BE2C (cell line): ENCODE data around the gene HNRNPC.

Source experiments
- DNase-seq: peaks from one replicate; pipeline ENCODE4 v3.0.0-alpha.2; 2020
- H3K27me3 ChIP-seq: fragments of 250-450 bp; sonication (Bioruptor Pico); 2 replicates; pipeline ENCODE4 v1.5.1; 2020; ENCODE audit warnings: mild to moderate bottlenecking
- H3K36me3 ChIP-seq: fragments of 250-450 bp; sonication (Bioruptor Pico); 2 replicates; pipeline ENCODE4 v1.5.1; 2020; ENCODE audit warnings: mild to moderate bottlenecking
- H3K4me1 ChIP-seq: fragments of 250-450 bp; sonication (Bioruptor Pico); 2 replicates; pipeline ENCODE4 v1.5.1; 2020
- H3K4me3 ChIP-seq: 2 replicates; pipeline ENCODE4 v1.5.1; 2011; ENCODE audit warnings: low read depth, low read length
- H3K9me3 ChIP-seq: fragments of 250-450 bp; sonication (Bioruptor Pico); 2 replicates; pipeline ENCODE4 v1.5.1; 2020
- CTCF ChIP-seq: IDR thresholded peaks from 2 replicates; pipeline ENCODE4 v1.5.1; 2012; ENCODE audit warnings: mild to moderate bottlenecking, low read depth, low read length

The HNRNPC gene

DNA sequence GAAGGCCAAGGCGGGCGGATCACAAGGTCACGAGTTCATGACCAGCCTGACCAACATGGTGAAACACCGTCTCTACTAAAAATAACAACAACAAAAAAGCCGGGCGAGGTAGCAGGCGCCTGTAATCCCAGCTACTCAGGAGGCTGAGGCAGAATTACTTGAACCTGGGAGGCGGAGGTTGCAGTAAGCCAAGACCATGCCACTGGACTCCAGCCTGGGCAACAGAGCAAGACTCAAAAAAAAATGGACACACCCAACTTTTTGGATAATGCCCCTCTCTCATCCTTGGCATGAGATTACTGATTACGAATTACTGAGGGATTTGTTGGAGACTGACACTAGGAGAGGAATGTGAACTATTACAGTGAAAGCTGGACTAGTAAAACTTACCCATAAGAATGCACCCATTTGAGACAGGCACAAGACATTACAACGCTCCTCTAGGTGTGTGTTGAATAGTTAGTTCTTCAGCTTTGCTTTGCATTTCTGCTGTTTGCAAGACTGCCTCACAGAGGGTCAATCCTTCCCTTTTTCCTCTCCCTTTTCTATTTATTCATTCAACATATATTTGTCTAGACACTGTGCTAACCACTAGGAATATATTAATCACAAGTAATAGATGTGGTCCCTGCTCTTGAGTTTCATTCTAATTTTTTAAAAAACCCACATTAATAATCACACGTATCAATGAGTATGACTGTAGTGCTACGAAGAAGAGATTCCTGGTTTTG, 67.3 kb downstream of the HNRNPC start:
- peaks cover 6% of the 10 kb centered on the region for H3K9me3 ChIP-seq
- no peaks in the 10 kb centered on the region; the same call in 1 of the 2 replicates for H3K27me3 ChIP-seq
- DNase-seq = no peak
- no peaks in the 10 kb centered on the region for H3K4me1 ChIP-seq
- no peak overlapping the region for H3K4me3 ChIP-seq
- TF ChIP-seq CTCF = no peak
- peaks cover 30% of the 10 kb centered on the region for H3K36me3 ChIP-seq

GRCh38 chr14:21200752-21201461, 68.3 kb downstream of the HNRNPC start:
- no peak for TF ChIP-seq CTCF
- Histone ChIP-seq H3K4me3 (no peak overlapping the region), H3K4me1 (no peaks in the 10 kb centered on the region), H3K36me3 (peaks cover 20% of the 10 kb centered on the region), H3K9me3 (peaks cover 6% of the 10 kb centered on the region), H3K27me3 (peaks cover 2% of the 10 kb centered on the region; the same call in 1 of the 2 replicates)
- DNase-seq = no peak

DNA sequence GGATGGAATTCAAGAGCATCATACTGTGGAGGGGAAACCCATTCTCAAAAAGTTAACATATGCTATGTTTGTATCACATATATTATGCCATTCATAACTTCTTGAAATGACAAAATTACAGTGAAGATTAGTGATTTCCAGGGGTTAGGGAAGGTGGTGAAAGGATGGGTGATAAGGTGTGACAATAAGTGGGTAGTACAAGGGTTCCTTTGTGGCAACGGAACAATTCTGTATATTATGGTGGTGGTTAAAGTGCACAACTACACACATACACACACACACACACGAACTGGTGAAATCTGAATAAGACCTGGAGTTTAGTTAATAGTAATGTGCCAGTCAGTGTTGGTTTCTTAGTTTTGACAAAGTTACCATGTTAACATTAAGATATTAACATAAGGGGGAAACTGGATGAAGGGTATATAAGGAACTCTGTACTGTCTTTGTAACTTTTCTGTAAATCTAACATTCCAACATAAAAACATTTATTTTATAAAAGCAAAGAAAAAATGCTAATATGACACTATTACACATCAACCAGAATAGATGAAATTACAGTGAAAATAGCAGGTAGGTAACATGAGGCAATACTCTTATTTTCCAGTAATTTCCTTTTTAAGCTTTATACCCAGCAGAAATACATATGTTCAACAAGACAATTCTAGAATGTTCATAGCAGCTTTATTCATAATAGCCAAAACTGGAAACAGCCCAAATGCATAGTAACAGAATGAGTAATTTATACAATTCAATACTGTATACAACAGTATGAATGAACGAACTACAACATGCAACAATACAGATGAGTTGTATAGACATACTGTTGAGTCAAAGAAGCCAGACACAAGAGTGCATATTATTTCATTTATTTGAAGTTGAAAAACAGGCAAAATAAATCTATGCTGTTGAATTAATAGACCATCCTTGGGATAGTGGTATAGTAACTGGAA, 69.4 kb downstream of the HNRNPC start:
- TF ChIP-seq CTCF = no peak
- Histone ChIP-seq H3K27me3 (0 out of 2 replicates have a peak, but pooled peaks cover 2% of the 10 kb centered on the region), H3K4me3 (no peak overlapping the region), H3K9me3 (peaks cover 6% of the 10 kb centered on the region), H3K4me1 (no peaks in the 10 kb centered on the region), H3K36me3 (peaks cover 10% of the 10 kb centered on the region)
- no peak for DNase-seq

GRCh38 chr14:21197418-21198205, 71.6 kb downstream of the HNRNPC start:
- DNase-seq = no peak
- Histone ChIP-seq H3K36me3 (no peaks in the 10 kb centered on the region; the same call in 1 of the 2 replicates), H3K4me3 (no peak overlapping the region), H3K27me3 (0 out of 2 replicates have a peak, but pooled peaks cover 2% of the 10 kb centered on the region), H3K9me3 (peaks cover 6% of the 10 kb centered on the region), H3K4me1 (no peaks in the 10 kb centered on the region; the same call in 1 of the 2 replicates)
- TF ChIP-seq CTCF = no peak

- TF ChIP-seq CTCF = no peak
- H3K27me3 ChIP-seq = 0 out of 2 replicates have a peak, but pooled peaks cover 2% of the 10 kb centered on the region
Measured at GRCh38 chr14:21194597-21194996, 74.6 kb downstream of the HNRNPC start.

More at GRCh38 chr14:21194597-21194996, 74.6 kb downstream of the HNRNPC start:
- DNase-seq = no peak
- H3K4me1 ChIP-seq = no peaks in the 10 kb centered on the region; the same call in none of the 2 replicates
- no peak overlapping the region for H3K4me3 ChIP-seq
- peaks cover 6% of the 10 kb centered on the region for H3K9me3 ChIP-seq
- H3K36me3 ChIP-seq = no peaks in the 10 kb centered on the region
